ENCODE data around the gene CD63.

The CD63 gene

GRCh38 chr12:55686366-55687010 is 42.3 kb downstream of the CD63 start:
- no peak for DNase-seq (ENCODE audit: low read depth in 2 of 2)

GRCh38 chr12:55685671-55686070 is 43.1 kb downstream of the CD63 start:
- DNase-seq (ENCODE audit: low read depth in 2 of 2), result no peak

DNA sequence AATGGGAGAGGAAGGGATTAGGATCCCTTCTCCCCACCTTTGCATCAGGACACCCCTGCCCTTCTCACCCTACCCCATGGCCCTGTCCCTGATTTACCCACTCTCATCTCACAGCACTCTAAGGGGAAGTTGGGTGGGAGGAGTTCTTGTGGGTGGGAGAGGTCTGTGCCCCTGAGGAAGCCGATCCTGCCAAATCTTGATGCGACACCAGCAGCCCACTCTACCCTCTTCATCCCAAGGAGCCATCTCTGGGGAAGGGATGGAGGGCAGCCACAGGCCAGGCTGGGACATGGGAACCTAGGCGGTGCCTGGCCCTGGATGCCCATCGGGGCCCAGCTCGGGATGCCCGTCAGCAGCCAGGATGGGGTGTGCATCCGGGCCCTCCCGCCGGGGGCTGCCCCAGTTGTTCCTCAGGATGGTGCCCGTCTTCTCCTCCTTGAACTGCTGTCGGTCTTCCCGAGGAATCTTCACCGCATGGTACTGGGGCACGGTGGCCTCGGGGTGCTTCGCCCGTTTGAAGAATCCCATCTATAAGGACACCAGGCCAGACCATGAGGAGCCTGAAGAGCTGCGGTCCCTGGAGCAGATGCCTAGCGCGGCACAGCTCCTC is 43.9 kb downstream of the CD63 start:
- DNase-seq (ENCODE audit: low read depth in 2 of 2), result no peak

DNA sequence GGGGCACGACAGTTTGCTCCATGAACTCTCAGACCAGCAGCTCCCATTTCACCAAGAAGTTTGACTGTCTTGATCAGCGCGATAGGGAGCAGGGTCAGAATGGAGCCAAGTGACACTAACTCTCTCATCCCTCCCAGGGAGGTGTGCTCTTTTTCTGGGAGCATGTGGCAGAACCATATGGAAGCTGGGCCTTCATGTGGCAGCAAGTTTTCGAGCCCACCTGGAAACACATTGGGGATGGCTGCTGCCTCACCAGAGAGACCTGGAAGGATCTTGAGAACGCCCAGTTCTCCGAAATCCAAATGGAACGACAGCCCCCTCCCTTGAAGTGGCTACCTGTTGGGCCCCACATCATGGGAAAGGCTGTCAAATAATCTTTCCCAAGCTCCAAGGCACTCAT is 45.1 kb downstream of the CD63 start:
- no peak for DNase-seq (ENCODE audit: low read depth in 2 of 2)

DNA sequence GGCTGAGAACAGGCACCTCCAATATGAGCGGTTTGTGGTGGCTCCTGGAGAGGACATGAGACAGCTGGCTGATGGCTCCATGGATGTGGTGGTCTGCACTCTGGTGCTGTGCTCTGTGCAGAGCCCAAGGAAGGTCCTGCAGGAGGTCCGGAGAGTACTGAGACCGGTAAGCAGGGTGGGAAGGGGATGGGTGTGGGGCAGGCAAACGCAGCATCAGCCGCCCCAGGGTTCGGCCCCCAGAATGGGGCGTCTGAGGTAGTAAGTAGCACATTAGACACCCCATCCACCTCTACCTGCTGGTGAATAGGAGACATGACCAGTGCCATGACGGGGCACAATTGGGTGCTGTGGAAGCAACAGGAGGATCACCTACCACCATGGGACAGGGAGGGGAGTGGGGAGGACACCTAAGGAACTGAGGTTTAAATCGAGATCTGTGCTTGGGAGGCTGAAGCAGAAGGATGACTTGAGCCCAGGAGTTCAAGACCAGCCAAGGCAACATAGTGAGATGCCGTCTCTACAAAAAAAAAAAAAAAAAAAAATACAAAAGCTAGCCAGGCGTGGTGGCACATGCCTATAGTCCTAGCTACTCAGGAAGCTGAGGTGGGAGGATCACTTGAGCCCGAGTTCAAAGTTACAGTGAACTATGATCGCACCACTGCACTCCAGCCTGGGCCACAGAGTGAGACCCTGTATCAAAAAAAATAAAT is 46.6 kb downstream of the CD63 start:
- DNase-seq (ENCODE audit: low read depth in 2 of 2), result no peak

GRCh38 chr12:55681142-55682077 is 47.4 kb downstream of the CD63 start:
- no peak for DNase-seq (ENCODE audit: low read depth in 2 of 2)

DNA sequence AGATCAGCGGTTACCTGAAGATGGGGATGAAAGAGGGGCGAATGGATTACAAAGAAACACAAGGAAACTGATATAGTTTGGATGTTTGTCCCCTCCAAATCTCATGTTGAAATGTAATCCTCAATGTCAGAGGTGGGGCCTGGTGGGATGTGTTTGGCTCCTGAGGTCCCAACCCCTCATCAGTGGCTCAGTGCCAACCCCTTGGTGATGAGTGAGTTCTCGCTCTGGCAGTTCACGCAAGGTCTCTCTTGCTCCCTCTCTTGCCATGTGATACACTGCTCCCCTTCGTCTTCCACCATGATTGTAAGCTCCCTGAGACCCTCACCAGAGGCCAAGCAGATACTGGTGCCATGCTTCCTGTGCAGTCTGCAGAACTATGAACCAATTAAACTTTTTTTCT is 49.1 kb downstream of the CD63 start:
- no peak for DNase-seq (ENCODE audit: low read depth in 2 of 2)

DNA sequence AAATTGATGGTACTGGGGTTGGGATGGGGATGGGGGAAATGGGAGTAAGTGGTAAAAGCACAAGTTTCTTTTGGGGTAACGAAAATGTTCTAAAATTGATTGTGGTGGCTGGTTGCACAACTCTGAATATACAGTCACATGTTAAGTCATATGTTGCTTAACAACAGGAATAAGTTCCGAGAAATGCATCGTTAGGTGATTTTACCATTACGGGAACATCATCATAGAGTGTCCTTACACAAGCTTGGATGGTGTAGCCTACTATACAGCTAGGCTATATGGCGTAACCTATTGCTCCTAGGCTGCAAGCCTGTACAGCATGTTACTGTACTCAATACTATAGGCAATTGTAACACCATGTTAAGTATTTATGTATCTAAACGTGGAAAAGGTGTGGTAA is 52.1 kb downstream of the CD63 start:
- no peak for DNase-seq (ENCODE audit: low read depth in 2 of 2)

GRCh38 chr12:55675666-55676065 is 53.1 kb downstream of the CD63 start:
- no peak for DNase-seq (ENCODE audit: low read depth in 2 of 2)

All from stimulated activated CD8-positive, alpha-beta memory T cell treated with anti-CD3 and anti-CD28 coated beads, Interleukin-15, amount 100 ng/mL, for 48 hours (primary cell).